MM.1S (cell line): ENCODE results near the gene FAM32A.

Experiments
- DNase-seq: peaks from one replicate; pipeline ENCODE4 v3.0.0-alpha.2; 2015
- H2AFZ ChIP-seq: fragments of 300-600 bp; sonication (generic); 2 replicates; pipeline ENCODE4 v1.6.0; 2016; ENCODE audit warnings: antibody characterized with exemption, low read length
- H3F3A ChIP-seq: fragments of 300-600 bp; sonication (generic); 2 replicates; pipeline ENCODE4 v1.6.1; 2016; ENCODE audit warnings: mild to moderate bottlenecking, antibody characterized with exemption, low read length, moderate library complexity, mixed read lengths; ENCODE audit not compliant: insufficient read depth
- H3K27ac ChIP-seq: fragments of 300-600 bp; sonication (generic); 2 replicates; pipeline ENCODE4 v1.5.1; 2016; ENCODE audit warnings: mild to moderate bottlenecking, low read length
- H3K27me3 ChIP-seq: fragments of 300-600 bp; sonication (generic); replicated peaks from 2 replicates; pipeline ENCODE4 v1.6.0; 2016; ENCODE audit warnings: low read length; ENCODE audit not compliant: insufficient read depth
- H3K36me3 ChIP-seq: fragments of 300-600 bp; sonication (generic); replicated peaks from 2 replicates; pipeline ENCODE4 v1.6.1; 2016; ENCODE audit warnings: mild to moderate bottlenecking, low read length, mixed read lengths; ENCODE audit not compliant: insufficient read depth
- H3K4me1 ChIP-seq: fragments of 300-600 bp; sonication (generic); 2 replicates; pipeline ENCODE4 v1.6.1; 2016; ENCODE audit warnings: low read length, mixed read lengths
- H3K4me2 ChIP-seq: fragments of 300-600 bp; sonication (generic); 2 replicates; pipeline ENCODE4 v1.6.0; 2016; ENCODE audit warnings: low read depth, low read length
- H3K4me3 ChIP-seq: fragments of 300-600 bp; sonication (generic); 2 replicates; pipeline ENCODE4 v1.5.1; 2016; ENCODE audit warnings: low read length, mixed read lengths
- H3K79me2 ChIP-seq: fragments of 300-600 bp; sonication (generic); 2 replicates; pipeline ENCODE4 v1.6.1; 2016; ENCODE audit warnings: mixed run types, low read length, mixed read lengths
- H3K9ac ChIP-seq: fragments of 300-600 bp; sonication (generic); 2 replicates; pipeline ENCODE4 v1.6.1; 2016; ENCODE audit warnings: low read length, mixed read lengths
- H3K9me2 ChIP-seq: fragments of 300-600 bp; sonication (generic); replicated peaks from 2 replicates; pipeline ENCODE4 v1.6.1; 2016; ENCODE audit warnings: mild to moderate bottlenecking, low read length, mixed read lengths; ENCODE audit not compliant: insufficient read depth
- H3K9me3 ChIP-seq: fragments of 300-600 bp; sonication (generic); replicated peaks from 2 replicates; pipeline ENCODE4 v1.6.1; 2016; ENCODE audit warnings: mild to moderate bottlenecking, low read length, mixed read lengths; ENCODE audit not compliant: insufficient read depth
- H4K20me1 ChIP-seq: fragments of 300-600 bp; sonication (generic); 2 replicates; pipeline ENCODE4 v1.6.1; 2016; ENCODE audit warnings: mild to moderate bottlenecking, low read length, moderate library complexity, mixed read lengths; ENCODE audit not compliant: insufficient read depth
- EZH2 ChIP-seq: fragments of 300-600 bp; sonication (generic); optimal IDR thresholded peaks from 2 replicates; pipeline ENCODE3; 2017; ENCODE audit warnings: low read depth, mild to moderate bottlenecking, antibody characterized with exemption, low read length, mixed read lengths
- EZH2phosphoT487 ChIP-seq: fragments of 300-600 bp; sonication (generic); IDR thresholded peaks from 2 replicates; pipeline ENCODE4 v1.6.1; 2018; ENCODE audit warnings: antibody characterized with exemption, low read length
- TF ChIP-seq, protein P1 (sequence below): fragments of 300-600 bp; sonication (generic); IDR thresholded peaks from 2 replicates; pipeline ENCODE4 v1.5.1; 2016; ENCODE audit warnings: antibody characterized with exemption, low read length, mixed read lengths

FAM32A gene

GRCh38 chr19:16199275-16199932 lies 14.2 kb downstream of the FAM32A start:
- no peak for DNase-seq
- no peaks in the 10 kb centered on the region for H3K36me3 ChIP-seq
- H3K4me1 ChIP-seq, result peaks cover 4% of the 10 kb centered on the region; the same call in 1 of the 2 replicates
- no peaks in the 10 kb centered on the region for H3K27me3 ChIP-seq
- no peaks in the 10 kb centered on the region for H3K9me2 ChIP-seq
- H3K4me2 ChIP-seq, result no peak overlapping the region
- no peaks in the 10 kb centered on the region for H4K20me1 ChIP-seq
- H3K9ac ChIP-seq, result no peak overlapping the region
- TF ChIP-seq EZH2phosphoT487 (no peak), EZH2 (no peak)
- TF ChIP-seq, protein P1, sequence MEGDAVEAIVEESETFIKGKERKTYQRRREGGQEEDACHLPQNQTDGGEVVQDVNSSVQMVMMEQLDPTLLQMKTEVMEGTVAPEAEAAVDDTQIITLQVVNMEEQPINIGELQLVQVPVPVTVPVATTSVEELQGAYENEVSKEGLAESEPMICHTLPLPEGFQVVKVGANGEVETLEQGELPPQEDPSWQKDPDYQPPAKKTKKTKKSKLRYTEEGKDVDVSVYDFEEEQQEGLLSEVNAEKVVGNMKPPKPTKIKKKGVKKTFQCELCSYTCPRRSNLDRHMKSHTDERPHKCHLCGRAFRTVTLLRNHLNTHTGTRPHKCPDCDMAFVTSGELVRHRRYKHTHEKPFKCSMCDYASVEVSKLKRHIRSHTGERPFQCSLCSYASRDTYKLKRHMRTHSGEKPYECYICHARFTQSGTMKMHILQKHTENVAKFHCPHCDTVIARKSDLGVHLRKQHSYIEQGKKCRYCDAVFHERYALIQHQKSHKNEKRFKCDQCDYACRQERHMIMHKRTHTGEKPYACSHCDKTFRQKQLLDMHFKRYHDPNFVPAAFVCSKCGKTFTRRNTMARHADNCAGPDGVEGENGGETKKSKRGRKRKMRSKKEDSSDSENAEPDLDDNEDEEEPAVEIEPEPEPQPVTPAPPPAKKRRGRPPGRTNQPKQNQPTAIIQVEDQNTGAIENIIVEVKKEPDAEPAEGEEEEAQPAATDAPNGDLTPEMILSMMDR, result no peak
- no peaks in the 10 kb centered on the region for H3K9me3 ChIP-seq
- H3K4me3 ChIP-seq, result no peak overlapping the region
- no peak overlapping the region for H3K27ac ChIP-seq
- peaks cover 32% of the 10 kb centered on the region for H3K79me2 ChIP-seq
- H2AFZ ChIP-seq, result no peak overlapping the region
- no peaks in the 10 kb centered on the region for H3F3A ChIP-seq

DNA sequence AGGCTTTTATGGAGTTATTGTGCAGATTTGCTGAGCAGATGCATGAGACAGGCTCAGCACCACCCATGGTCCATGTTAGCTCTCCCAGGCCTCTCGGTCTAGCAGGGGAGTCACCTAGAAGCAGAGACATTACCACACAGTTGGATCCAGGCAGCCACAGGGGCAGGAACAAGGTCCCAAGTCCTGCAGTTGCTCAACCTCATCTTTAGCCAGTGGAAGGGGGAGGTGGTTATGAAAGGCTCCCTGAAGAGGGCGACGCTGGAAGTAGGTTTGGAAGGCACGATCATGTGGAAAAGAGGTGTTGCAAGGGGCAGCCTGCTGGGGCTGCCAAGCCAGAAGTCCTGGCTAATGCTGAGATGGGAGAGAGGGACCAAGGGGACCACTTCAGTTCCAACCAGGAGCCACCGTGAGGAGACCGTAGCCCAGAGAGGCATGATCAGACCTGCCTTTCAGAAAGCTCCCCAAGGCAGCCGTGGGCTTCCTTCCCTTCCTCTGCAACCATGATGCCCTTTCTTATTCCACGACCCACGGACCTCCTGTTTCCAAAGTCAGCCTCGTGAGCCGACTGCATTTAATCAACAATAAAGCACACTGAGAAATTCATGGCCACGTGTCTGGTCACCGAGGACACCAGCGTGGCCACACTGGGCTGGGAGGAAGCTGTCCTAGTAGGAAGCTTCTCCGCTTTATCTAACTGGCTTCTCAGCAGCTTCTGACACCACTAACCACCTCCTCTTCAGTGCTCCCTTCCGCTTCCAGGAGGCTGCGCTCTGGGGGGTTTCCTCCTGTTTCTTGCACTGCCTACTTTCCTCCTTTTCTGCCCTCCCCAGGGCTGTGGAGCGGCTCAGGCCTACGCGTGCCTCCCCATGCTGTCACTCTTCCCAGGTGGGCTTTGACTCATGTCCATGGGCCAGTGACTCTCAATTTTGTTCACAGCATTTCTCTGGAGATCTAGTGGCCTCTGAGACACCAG lies 15.1 kb downstream of the FAM32A start:
- H3K4me2 ChIP-seq, result no peak overlapping the region
- H3K27ac ChIP-seq, result no peak overlapping the region
- H3K4me1 ChIP-seq, result peaks cover 4% of the 10 kb centered on the region; the same call in 1 of the 2 replicates

DNA sequence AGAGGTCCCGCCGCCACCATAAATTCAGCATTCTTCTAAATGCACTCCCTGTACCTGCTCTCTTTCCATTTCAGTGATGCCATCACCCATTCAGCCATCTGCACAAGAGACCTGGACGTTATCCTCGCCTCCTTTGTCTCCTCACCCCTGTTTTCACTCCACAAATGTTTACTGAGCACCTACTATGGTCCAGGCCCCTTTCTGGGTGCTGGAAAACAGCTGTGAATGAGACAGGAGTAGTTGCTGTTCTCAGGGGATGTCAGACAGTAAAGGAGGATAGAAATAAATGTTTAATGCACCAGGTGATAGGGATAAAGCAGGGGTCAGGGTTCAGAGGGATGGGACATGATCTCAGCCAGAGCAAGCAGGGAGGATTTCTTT lies 15.8 kb downstream of the FAM32A start:
- no peaks in the 10 kb centered on the region for H3K27me3 ChIP-seq
- no peaks in the 10 kb centered on the region for H3K36me3 ChIP-seq
- peaks cover 4% of the 10 kb centered on the region; the same call in 1 of the 2 replicates for H3K4me1 ChIP-seq
- no peak overlapping the region for H3K4me3 ChIP-seq
- no peak overlapping the region for H2AFZ ChIP-seq
- H4K20me1 ChIP-seq, result no peaks in the 10 kb centered on the region
- H3K9me3 ChIP-seq, result no peaks in the 10 kb centered on the region
- H3K4me2 ChIP-seq, result no peak overlapping the region
- no peak overlapping the region for H3K27ac ChIP-seq
- H3K9me2 ChIP-seq, result no peaks in the 10 kb centered on the region
- no peak overlapping the region for H3K9ac ChIP-seq
- no peak for TF ChIP-seq EZH2
- TF ChIP-seq EZH2phosphoT487, result no peak
- TF ChIP-seq, protein P1, result no peak
- peaks cover 32% of the 10 kb centered on the region for H3K79me2 ChIP-seq
- no peaks in the 10 kb centered on the region for H3F3A ChIP-seq
- no peak for DNase-seq

More for the DNA sequence above, 15.1 kb downstream of the FAM32A start:
- no peak for DNase-seq
- Histone ChIP-seq H3K79me2 (peaks cover 32% of the 10 kb centered on the region), H3K9ac (no peak overlapping the region), H3K9me2 (no peaks in the 10 kb centered on the region), H4K20me1 (no peaks in the 10 kb centered on the region), H2AFZ (no peak overlapping the region), H3K9me3 (no peaks in the 10 kb centered on the region), H3F3A (no peaks in the 10 kb centered on the region), H3K27me3 (no peaks in the 10 kb centered on the region), H3K4me3 (no peak overlapping the region), H3K36me3 (no peaks in the 10 kb centered on the region)
- no peak for TF ChIP-seq EZH2phosphoT487
- TF ChIP-seq EZH2, result no peak
- TF ChIP-seq, protein P1, result no peak
